Natural killer cell (primary cell): ENCODE measurements around the gene MAGEA4. TPM values are rescaled to one million over a fixed set of nuclear protein-coding genes. Genes with fewer than 3 reads are reported as not detected.

ENCODE experiments used
- ATAC-seq, 3 donors: fragments of 150-1000 bp in 2 of 3; fragments of 200-7000 bp in 1 of 3; cut with Tn5 transposase; 1 replicate in 1 of 3; 2 replicates in 2 of 3; pipeline ENCODE4 v1.10.0; 2021; ENCODE audit warnings: mild to moderate bottlenecking in 2 of 3, moderate library complexity in 2 of 3
- DNase-seq, 2 donors: peaks; one replicate each; pipeline versions ENCODE4 v3.0.0 to v3.0.0-alpha.2; 2013 to 2021; ENCODE audit warnings: mixed read lengths in 1 of 2
- H3K27ac ChIP-seq: one replicate; pipeline ENCODE4 v1.5.1; 2013; ENCODE audit warnings: mild to moderate bottlenecking, low read length
- H3K27me3 ChIP-seq: one replicate; pipeline ENCODE4 v1.6.1; 2013; ENCODE audit warnings: low read length; ENCODE audit not compliant: control insufficient read depth, insufficient read depth
- H3K36me3 ChIP-seq: one replicate; pipeline ENCODE4 v1.6.1; 2013; ENCODE audit warnings: low read length; ENCODE audit not compliant: control insufficient read depth, insufficient read depth
- H3K4me1 ChIP-seq: one replicate; pipeline ENCODE4 v1.6.1; 2013; ENCODE audit warnings: low read length; ENCODE audit not compliant: control insufficient read depth, insufficient read depth
- H3K4me3 ChIP-seq: one replicate; pipeline ENCODE4 v1.5.1; 2013; ENCODE audit warnings: low read length
- H3K9me3 ChIP-seq: one replicate; pipeline ENCODE4 v1.6.1; 2013; ENCODE audit warnings: low read length; ENCODE audit not compliant: control insufficient read depth, insufficient read depth
- H3K27ac Mint-ChIP-seq, 2 donors: one replicate each; pipeline ENCODE4 v1.8.0; 2022; ENCODE audit warnings: mild to moderate bottlenecking in 2 of 2, mixed read lengths in 2 of 2, moderate library complexity in 1 of 2
- H3K27me3 Mint-ChIP-seq, 2 donors: one replicate each; pipeline ENCODE4 v1.8.0; 2022; ENCODE audit warnings: low read depth in 2 of 2, mixed read lengths in 2 of 2
- H3K36me3 Mint-ChIP-seq: one replicate; pipeline ENCODE4 v1.8.0; 2022; ENCODE audit warnings: mixed read lengths
- H3K4me1 Mint-ChIP-seq, 2 donors: one replicate each; pipeline ENCODE4 v1.8.0; 2022; ENCODE audit warnings: mixed read lengths in 2 of 2
- H3K4me3 Mint-ChIP-seq: one replicate; pipeline ENCODE4 v1.8.0; 2022; ENCODE audit warnings: mild to moderate bottlenecking, moderate library complexity, mixed read lengths
- H3K9me3 Mint-ChIP-seq, 2 donors: one replicate each; pipeline ENCODE4 v1.8.0; 2022; ENCODE audit warnings: mixed read lengths in 2 of 2
- CTCF ChIP-seq: fragments of 200-600 bp; IDR thresholded peaks from one replicate; pipeline ENCODE4 v1.8.0; 2022; ENCODE audit warnings: antibody characterized with exemption
- WGBS: methylation state at CpG from one replicate; pipeline ENCODE4 v1.1.7; 2013; ENCODE audit warnings: missing lambda C conversion rate; ENCODE audit not compliant: insufficient coverage; 5-methylcytosine and 5-hydroxymethylcytosine counted together
- intact Hi-C: fragments of 100-400 bp; cut with micrococcal nuclease; formaldehyde crosslinking; loops from one replicate; pipeline ENCODE4 v1.14.2; 2022
- total RNA-seq, 4 donors: library from RNA; stranded (reverse); fragments of 120-200 nt in 1 of 4; gene quantifications; one replicate each; pipeline versions ENCODE4 v1.2.3 to v1.2.4, GENCODE V29; 2013 to 2022

The MAGEA4 gene
- total RNA-seq, 3 donors from 2014 or later (not counting 1 experiment from before 2014, with no cell fraction given), result not detected

GRCh38 chrX:151919610-151920009 lies 6.9 kb downstream of the MAGEA4 start:
- Histone ChIP-seq H3K27ac (no peak overlapping the region), H3K36me3 (no peaks in the 10 kb centered on the region), H3K4me1 (no peaks in the 10 kb centered on the region), H3K27me3 (no peaks in the 10 kb centered on the region), H3K4me3 (no peak overlapping the region), H3K9me3 (no peaks in the 10 kb centered on the region)
- intact Hi-C loops, result no loop called here
- no peaks in the 10 kb centered on the region for H3K4me1 Mint-ChIP-seq
- ATAC-seq, result no peak
- WGBS, result 93% methylated on average over 9 of the region's 11 CpGs
- no peak overlapping the region for H3K27ac Mint-ChIP-seq
- DNase-seq, result no peak
- H3K27me3 Mint-ChIP-seq, result no peaks in the 10 kb centered on the region
- H3K36me3 Mint-ChIP-seq, result no peaks in the 10 kb centered on the region
- TF ChIP-seq CTCF, result no peak
- no peak overlapping the region for H3K4me3 Mint-ChIP-seq
- H3K9me3 Mint-ChIP-seq, result no peaks in the 10 kb centered on the region

- Mint-ChIP-seq H3K36me3 (no peaks in the 10 kb centered on the region), H3K9me3 (no peaks in the 10 kb centered on the region), H3K4me1 (no peaks in the 10 kb centered on the region), H3K27ac (no peak overlapping the region), H3K27me3 (no peaks in the 10 kb centered on the region), H3K4me3 (no peak overlapping the region)
- no peak for TF ChIP-seq CTCF
- intact Hi-C loops, result no loop called here
- H3K27ac ChIP-seq, result no peak overlapping the region
- H3K36me3 ChIP-seq, result no peaks in the 10 kb centered on the region
- 100% methylated on average over 5 of the region's 12 CpGs for WGBS
- no peak overlapping the region for H3K4me3 ChIP-seq
- ATAC-seq (no peak), DNase-seq (no peak)
- H3K9me3 ChIP-seq, result no peaks in the 10 kb centered on the region
- H3K4me1 ChIP-seq, result no peaks in the 10 kb centered on the region
- no peaks in the 10 kb centered on the region for H3K27me3 ChIP-seq
These were observed 7.4 kb downstream of the MAGEA4 start for GRCh38 chrX:151920101-151920500.

GRCh38 chrX:151920530-151920929 lies 7.8 kb downstream of the MAGEA4 start:
- no peaks in the 10 kb centered on the region for H3K27me3 Mint-ChIP-seq
- intact Hi-C loops, result no loop called here
- ATAC-seq (no peak), DNase-seq (no peak)
- WGBS, result 83% methylated on average over 4 of the region's 6 CpGs
- TF ChIP-seq CTCF, result no peak
- Histone ChIP-seq H3K27me3 (no peaks in the 10 kb centered on the region), H3K36me3 (no peaks in the 10 kb centered on the region), H3K4me1 (no peaks in the 10 kb centered on the region), H3K4me3 (no peak overlapping the region), H3K9me3 (no peaks in the 10 kb centered on the region), H3K27ac (no peak overlapping the region)
- H3K9me3 Mint-ChIP-seq, result no peaks in the 10 kb centered on the region
- H3K36me3 Mint-ChIP-seq, result no peaks in the 10 kb centered on the region
- H3K4me1 Mint-ChIP-seq, result no peaks in the 10 kb centered on the region
- H3K4me3 Mint-ChIP-seq, result no peak overlapping the region
- H3K27ac Mint-ChIP-seq, result no peak overlapping the region

- no peak overlapping the region for H3K4me3 ChIP-seq
- ATAC-seq (no peak), DNase-seq (no peak)
- 95% methylated on average over 7 of the region's 10 CpGs for WGBS
- Mint-ChIP-seq H3K4me3 (no peak overlapping the region), H3K36me3 (no peaks in the 10 kb centered on the region), H3K9me3 (no peaks in the 10 kb centered on the region), H3K27ac (no peak overlapping the region), H3K4me1 (no peaks in the 10 kb centered on the region), H3K27me3 (no peaks in the 10 kb centered on the region)
- no peak for TF ChIP-seq CTCF
- no peaks in the 10 kb centered on the region for H3K4me1 ChIP-seq
- no peak overlapping the region for H3K27ac ChIP-seq
- no peaks in the 10 kb centered on the region for H3K36me3 ChIP-seq
- H3K9me3 ChIP-seq, result no peaks in the 10 kb centered on the region
- H3K27me3 ChIP-seq, result no peaks in the 10 kb centered on the region
- intact Hi-C loops, result no loop called here
These were observed 8.6 kb downstream of the MAGEA4 start for GRCh38 chrX:151921292-151921691.
